PC-9 (cell line): ENCODE results near the gene OR8B8.

ENCODE experiments used
- CTCF ChIP-seq: fragments of 200-600 bp; sonication (generic); conservative IDR thresholded peaks from 2 replicates; pipeline ENCODE4 v1.6.1; 2017; ENCODE audit warnings: mixed run types, antibody characterized with exemption, mild to moderate bottlenecking, moderate library complexity
- EZH2 ChIP-seq: fragments of 200-600 bp; sonication (generic); IDR thresholded peaks from 2 replicates; pipeline ENCODE4 v1.8.0; 2017; ENCODE audit warnings: antibody characterized with exemption, low read depth

GRCh38 chr11:124474079-124474478 lies 28.6 kb upstream of the OR8B8 start:
- no peak for TF ChIP-seq CTCF
- no peak for TF ChIP-seq EZH2
